ENCODE results near the gene FNBP1L.

The FNBP1L gene

DNA sequence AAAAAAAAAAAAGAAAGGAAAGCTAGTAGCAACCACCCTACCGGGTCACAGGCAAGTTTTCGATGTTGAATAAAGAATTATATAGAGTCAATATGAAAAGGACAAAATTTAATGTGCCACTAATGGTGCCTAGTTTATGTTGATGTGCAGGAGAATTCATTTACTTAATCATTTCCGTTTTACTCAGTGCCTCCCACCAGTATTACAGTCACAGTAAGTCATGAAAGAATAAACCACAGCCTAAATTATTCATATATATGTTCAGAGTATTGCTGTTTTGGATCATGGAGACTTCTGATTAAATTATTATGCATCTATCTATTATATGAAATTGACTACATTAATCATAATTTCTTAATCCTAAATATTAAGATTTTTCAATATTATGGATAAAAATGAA is 35.3 kb downstream of the FNBP1L start:
- H3K9me2 ChIP-seq (replicated peaks; ENCODE audit: low read depth, low read length), result no peaks in the 10 kb centered on the region
- no peaks in the 10 kb centered on the region for H3K36me3 ChIP-seq (ENCODE audit: insufficient read depth, low read length)
- H3K4me1 ChIP-seq (ENCODE audit: insufficient read depth, low read length, poor library complexity, severe bottlenecking), result no peaks in the 10 kb centered on the region
- H2AFZ ChIP-seq (ENCODE audit: low read length), result no peak overlapping the region
- no peaks in the 10 kb centered on the region for H3K27me3 ChIP-seq (ENCODE audit: insufficient read depth, low read length, poor library complexity, severe bottlenecking)
- peaks cover 11% of the 10 kb centered on the region for H3K9me3 ChIP-seq (ENCODE audit: insufficient read depth, low read depth, low read length)
- no peak overlapping the region for H3K4me3 ChIP-seq (ENCODE audit: low read length, poor library complexity, severe bottlenecking)
- H3K79me2 ChIP-seq (ENCODE audit: insufficient read depth, low read length), result peaks cover 8% of the 10 kb centered on the region; the same call in 1 of the 2 replicates
- H3F3A ChIP-seq (ENCODE audit: low read depth), result no peaks in the 10 kb centered on the region
- H4K20me1 ChIP-seq (ENCODE audit: insufficient read depth, low read length, poor library complexity, severe bottlenecking), result no peaks in the 10 kb centered on the region
- no peak overlapping the region for H3K4me2 ChIP-seq (ENCODE audit: low read depth, low read length, poor library complexity, severe bottlenecking)
- TF ChIP-seq EZH2phosphoT487 (IDR thresholded peaks at IDR 0.05; ENCODE audit: borderline replicate concordance), result no peak
- TF ChIP-seq, protein P1, sequence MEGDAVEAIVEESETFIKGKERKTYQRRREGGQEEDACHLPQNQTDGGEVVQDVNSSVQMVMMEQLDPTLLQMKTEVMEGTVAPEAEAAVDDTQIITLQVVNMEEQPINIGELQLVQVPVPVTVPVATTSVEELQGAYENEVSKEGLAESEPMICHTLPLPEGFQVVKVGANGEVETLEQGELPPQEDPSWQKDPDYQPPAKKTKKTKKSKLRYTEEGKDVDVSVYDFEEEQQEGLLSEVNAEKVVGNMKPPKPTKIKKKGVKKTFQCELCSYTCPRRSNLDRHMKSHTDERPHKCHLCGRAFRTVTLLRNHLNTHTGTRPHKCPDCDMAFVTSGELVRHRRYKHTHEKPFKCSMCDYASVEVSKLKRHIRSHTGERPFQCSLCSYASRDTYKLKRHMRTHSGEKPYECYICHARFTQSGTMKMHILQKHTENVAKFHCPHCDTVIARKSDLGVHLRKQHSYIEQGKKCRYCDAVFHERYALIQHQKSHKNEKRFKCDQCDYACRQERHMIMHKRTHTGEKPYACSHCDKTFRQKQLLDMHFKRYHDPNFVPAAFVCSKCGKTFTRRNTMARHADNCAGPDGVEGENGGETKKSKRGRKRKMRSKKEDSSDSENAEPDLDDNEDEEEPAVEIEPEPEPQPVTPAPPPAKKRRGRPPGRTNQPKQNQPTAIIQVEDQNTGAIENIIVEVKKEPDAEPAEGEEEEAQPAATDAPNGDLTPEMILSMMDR (conservative IDR thresholded peaks at IDR 0.05; ENCODE audit: low read length), result no peak
- H3K9ac ChIP-seq (ENCODE audit: low read depth, low read length, poor library complexity, severe bottlenecking), result no peak overlapping the region

DNA sequence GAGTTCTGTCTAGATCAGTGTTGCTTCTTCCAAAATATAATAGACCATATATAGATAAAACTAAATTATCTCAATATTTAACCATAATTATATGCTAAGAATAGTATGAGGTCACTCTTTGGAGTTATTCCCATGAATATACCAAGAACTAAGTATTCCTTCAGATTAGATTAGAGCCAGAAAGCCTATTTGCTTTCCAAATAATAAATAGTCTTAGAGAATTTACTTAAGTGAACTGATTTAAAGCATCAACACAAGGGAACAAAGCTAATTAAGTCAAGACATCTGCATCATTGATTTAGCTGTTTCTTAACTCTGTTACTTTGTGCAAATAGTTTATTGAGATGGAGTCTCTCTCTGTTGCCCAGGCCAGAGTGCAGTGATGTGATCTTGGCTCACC is 35.7 kb downstream of the FNBP1L start:
- Histone ChIP-seq H3K4me2 (ENCODE audit: low read depth, low read length, poor library complexity, severe bottlenecking) (no peak overlapping the region), H3K36me3 (ENCODE audit: insufficient read depth, low read length) (no peaks in the 10 kb centered on the region), H3K9ac (ENCODE audit: low read depth, low read length, poor library complexity, severe bottlenecking) (no peak overlapping the region), H3F3A (ENCODE audit: low read depth) (no peaks in the 10 kb centered on the region), H3K4me3 (ENCODE audit: low read length, poor library complexity, severe bottlenecking) (no peak overlapping the region), H3K9me3 (ENCODE audit: insufficient read depth, low read depth, low read length) (peaks cover 7% of the 10 kb centered on the region), H3K9me2 (replicated peaks; ENCODE audit: low read depth, low read length) (no peaks in the 10 kb centered on the region), H3K79me2 (ENCODE audit: insufficient read depth, low read length) (peaks cover 5% of the 10 kb centered on the region), H4K20me1 (ENCODE audit: insufficient read depth, low read length, poor library complexity, severe bottlenecking) (no peaks in the 10 kb centered on the region), H3K27me3 (ENCODE audit: insufficient read depth, low read length, poor library complexity, severe bottlenecking) (no peaks in the 10 kb centered on the region), H2AFZ (ENCODE audit: low read length) (no peak overlapping the region), H3K4me1 (ENCODE audit: insufficient read depth, low read length, poor library complexity, severe bottlenecking) (no peaks in the 10 kb centered on the region)
- TF ChIP-seq, protein P1 (conservative IDR thresholded peaks at IDR 0.05; ENCODE audit: low read length), result no peak
- no peak for TF ChIP-seq EZH2phosphoT487 (IDR thresholded peaks at IDR 0.05; ENCODE audit: borderline replicate concordance)

DNA sequence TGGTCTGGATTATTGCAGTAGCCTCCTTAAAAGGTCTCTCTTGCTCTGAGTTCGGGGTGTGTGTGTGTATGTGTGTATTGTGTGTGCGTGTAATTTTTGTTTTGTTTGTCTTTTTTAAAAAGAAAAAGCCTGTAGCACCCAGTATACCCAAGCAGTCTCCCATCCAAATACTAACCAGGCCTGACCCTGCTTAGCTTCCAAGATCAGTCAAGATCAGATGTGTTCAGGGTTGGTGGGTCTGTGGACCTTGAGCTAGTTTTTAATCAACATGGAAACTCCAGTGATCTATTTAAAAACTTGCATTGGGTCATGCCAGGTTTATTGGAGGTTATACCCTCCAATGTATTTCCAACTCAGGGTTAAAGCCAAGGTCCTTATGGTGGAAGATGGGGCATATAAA is 40.3 kb downstream of the FNBP1L start:
- H3K4me1 ChIP-seq (ENCODE audit: insufficient read depth, low read length, poor library complexity, severe bottlenecking), result no peaks in the 10 kb centered on the region
- H3K9me3 ChIP-seq (ENCODE audit: insufficient read depth, low read depth, low read length), result no peaks in the 10 kb centered on the region
- no peak overlapping the region for H3K4me3 ChIP-seq (ENCODE audit: low read length, poor library complexity, severe bottlenecking)
- H3K9ac ChIP-seq (ENCODE audit: low read depth, low read length, poor library complexity, severe bottlenecking), result no peak overlapping the region
- no peak for TF ChIP-seq EZH2phosphoT487 (IDR thresholded peaks at IDR 0.05; ENCODE audit: borderline replicate concordance)
- TF ChIP-seq, protein P1 (conservative IDR thresholded peaks at IDR 0.05; ENCODE audit: low read length), result no peak
- no peaks in the 10 kb centered on the region for H3K9me2 ChIP-seq (replicated peaks; ENCODE audit: low read depth, low read length)
- H3K27me3 ChIP-seq (ENCODE audit: insufficient read depth, low read length, poor library complexity, severe bottlenecking), result no peaks in the 10 kb centered on the region
- no peak overlapping the region for H2AFZ ChIP-seq (ENCODE audit: low read length)
- H3F3A ChIP-seq (ENCODE audit: low read depth), result no peaks in the 10 kb centered on the region
- H3K4me2 ChIP-seq (ENCODE audit: low read depth, low read length, poor library complexity, severe bottlenecking), result no peak overlapping the region
- H3K79me2 ChIP-seq (ENCODE audit: insufficient read depth, low read length), result peaks cover 9% of the 10 kb centered on the region
- no peaks in the 10 kb centered on the region for H4K20me1 ChIP-seq (ENCODE audit: insufficient read depth, low read length, poor library complexity, severe bottlenecking)
- H3K36me3 ChIP-seq (ENCODE audit: insufficient read depth, low read length), result no peaks in the 10 kb centered on the region

Measured in Loucy (cell line).